GM19372 (cell line): ENCODE measurements around the gene HIGD1A.

Source experiments
- ATAC-seq: cut with Tn5 transposase; IDR thresholded peaks from one replicate; pipeline ENCODE4 v1.9.1; 2021; ENCODE audit warnings: mild to moderate bottlenecking, low read depth, moderate library complexity; ENCODE audit not compliant: unreplicated experiment

HIGD1A gene

DNA sequence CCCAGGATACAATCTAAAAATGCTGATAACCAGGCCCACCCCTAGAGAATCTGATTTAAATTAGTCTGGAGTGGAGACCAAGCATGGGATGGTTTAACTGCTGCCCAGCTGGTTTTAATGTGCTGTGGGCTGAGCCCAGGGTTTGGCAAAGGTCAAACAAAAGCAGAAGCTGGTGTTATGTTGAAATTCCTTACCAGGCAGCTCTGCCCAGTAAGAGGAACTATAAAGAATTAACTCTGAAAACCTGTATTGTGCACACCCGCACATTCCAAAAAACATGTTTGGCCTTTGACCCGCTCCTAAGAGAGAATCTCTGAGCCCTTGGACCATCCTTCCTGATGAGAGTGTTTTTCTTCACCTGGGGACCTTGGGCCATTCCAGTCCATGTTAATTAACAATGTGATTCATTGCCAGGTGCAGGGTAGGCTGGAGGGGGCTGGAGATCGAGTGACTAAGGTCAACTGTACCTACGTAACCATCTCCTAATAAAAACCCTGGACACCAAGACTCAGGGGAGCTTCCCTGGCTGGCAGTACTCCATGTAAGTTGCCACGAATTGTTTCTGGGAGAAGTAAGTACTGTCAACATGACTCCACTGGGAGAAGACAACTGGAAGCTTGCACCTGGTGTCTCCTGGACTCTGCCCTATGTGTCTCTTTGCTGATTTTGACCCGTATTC is 42.1 kb downstream of the HIGD1A start:
- ATAC-seq = no peak

DNA sequence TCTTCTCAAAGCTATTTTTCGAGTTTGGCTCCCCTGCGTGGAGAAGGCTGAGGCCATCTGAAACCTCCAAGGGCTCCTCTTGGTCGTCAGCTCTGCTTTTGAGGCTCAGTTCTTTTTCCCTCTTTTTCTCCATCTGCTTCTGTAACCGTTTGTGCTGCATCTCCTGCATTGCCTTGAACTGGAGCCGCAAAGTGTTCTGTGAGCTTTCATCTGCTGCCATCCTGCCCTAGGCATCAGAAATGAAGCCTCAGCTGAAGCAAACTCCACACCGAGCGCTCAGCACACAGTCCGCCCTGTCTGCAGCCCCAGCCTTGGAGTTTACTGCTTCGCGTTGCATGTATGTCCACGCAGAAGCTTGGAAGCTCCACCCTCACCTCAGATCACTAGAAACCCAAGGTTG is 46.2 kb downstream of the HIGD1A start:
- ATAC-seq = no peak

GRCh38 chr3:42756681-42757213 is 47.5 kb downstream of the HIGD1A start:
- no peak for ATAC-seq

- no peak for ATAC-seq
Measured at GRCh38 chr3:42755681-42756578, 48.4 kb downstream of the HIGD1A start.

DNA sequence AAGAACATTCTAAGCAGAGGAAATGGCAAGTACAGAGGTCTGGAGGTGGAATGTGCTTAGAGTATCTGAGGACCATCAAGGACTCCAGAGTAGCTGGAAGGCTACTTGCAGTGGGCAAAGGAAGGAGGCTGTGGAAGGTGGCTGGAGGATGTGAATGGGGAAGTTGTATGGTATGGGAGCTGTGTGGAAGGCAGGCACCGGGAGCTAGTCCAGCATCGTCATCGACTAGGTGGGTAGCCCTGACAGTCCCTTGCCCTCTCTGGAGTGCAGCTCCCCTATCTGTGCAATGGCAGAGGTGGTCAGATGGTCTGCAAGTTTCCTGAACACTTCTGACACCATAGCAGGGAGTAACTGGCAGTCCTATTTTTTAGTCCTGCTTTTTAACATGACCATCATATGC is 50.5 kb downstream of the HIGD1A start:
- no peak for ATAC-seq

DNA sequence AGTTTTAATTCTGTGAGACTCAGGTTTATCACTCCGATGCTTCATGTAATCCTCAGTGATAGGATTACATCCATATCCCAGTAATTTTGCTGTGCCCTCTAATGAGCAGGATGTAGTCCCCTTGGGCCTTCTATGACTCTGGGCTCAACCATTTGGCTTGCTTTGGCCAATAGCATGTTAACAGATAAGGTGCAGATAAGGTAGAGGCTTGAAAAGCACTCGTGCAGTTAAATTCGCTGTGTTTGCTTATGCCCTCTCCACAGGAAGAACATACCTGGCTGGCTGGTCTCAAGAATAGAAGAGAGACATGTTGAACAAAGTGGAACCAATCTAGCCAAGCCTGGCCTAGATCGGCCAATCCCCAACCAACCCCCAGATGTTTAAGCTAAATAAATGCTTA is 51.3 kb downstream of the HIGD1A start:
- no peak for ATAC-seq

GRCh38 chr3:42752441-42752840 is 51.8 kb downstream of the HIGD1A start:
- ATAC-seq = no peak

- no peak for ATAC-seq
Measured at GRCh38 chr3:42751609-42752008, 52.7 kb downstream of the HIGD1A start.

DNA sequence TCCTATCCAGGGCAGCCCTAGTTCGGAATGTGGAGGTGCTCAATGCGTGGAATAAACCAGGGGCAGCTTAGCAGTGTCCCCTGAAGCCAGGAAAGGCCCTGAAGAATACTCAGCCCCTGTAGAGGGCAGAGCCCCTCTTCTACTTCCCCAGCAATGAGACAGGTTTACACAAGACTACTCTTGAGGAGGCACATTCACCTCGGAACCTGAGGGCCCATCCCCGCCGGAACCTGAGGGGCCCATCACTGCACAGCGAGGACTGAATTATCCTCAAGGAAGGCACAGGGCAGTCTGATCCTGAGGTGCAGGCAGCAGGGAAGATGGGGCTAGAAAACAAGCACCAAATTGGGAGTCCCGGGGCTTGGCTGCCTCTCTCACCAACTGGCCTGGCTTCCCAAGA is 53.5 kb downstream of the HIGD1A start:
- ATAC-seq = no peak

- ATAC-seq = no peak
Measured at GRCh38 chr3:42749753-42750231, 54.5 kb downstream of the HIGD1A start.

DNA sequence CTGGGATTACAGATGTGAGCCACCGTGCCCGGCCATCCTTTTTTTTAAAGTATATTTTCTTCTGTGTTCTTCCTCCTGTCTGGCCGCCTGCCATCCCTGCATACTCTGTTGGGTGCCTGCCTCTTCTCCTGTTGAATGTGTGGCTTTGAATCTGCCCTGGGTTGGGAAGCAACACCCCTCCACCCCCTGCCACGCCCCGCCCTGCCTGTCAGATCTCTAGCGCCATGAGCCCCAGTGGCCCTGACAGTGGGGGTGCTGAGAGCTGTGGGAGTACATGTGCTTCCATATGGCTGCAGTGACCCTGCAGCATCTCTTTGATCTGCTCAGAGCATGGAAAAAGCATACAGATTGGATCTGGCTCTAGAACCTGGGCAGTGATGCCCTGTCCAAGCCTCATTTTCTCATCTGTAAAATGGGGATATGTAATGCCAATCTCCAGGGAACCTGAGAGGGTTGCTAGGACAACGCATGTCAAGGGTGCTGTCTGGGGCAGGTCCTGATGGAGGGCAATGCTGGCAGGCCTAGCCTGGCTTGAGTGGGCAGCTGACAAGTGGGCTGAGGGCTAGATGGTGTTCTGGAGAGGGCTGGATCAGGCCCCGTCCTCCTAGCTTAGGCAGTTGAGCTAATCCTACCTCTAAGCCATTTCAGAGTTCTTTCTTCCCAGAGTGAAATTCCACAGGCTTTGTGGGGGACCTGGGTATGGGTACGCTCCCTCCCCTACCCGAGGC is 55.1 kb downstream of the HIGD1A start:
- no peak for ATAC-seq

DNA sequence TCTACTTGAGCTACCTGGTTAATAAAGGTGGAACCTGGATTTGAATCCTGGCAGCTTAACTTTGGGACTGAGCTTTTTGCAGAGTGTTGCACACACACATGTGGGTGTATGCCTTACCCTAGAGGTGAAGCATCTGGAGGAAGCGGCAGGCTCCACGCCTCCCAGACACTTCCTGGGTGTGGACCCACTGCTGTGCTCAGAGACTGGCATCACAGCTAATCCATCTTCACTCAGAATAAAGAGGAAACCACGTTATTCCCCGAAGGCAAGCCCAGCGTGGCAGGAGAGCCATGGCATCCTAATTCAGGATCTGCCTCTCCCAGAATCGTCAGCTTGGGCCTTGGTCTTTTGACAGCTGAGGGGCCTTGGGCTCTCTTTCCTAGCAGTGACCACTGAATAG is 56.7 kb downstream of the HIGD1A start:
- no peak for ATAC-seq

DNA sequence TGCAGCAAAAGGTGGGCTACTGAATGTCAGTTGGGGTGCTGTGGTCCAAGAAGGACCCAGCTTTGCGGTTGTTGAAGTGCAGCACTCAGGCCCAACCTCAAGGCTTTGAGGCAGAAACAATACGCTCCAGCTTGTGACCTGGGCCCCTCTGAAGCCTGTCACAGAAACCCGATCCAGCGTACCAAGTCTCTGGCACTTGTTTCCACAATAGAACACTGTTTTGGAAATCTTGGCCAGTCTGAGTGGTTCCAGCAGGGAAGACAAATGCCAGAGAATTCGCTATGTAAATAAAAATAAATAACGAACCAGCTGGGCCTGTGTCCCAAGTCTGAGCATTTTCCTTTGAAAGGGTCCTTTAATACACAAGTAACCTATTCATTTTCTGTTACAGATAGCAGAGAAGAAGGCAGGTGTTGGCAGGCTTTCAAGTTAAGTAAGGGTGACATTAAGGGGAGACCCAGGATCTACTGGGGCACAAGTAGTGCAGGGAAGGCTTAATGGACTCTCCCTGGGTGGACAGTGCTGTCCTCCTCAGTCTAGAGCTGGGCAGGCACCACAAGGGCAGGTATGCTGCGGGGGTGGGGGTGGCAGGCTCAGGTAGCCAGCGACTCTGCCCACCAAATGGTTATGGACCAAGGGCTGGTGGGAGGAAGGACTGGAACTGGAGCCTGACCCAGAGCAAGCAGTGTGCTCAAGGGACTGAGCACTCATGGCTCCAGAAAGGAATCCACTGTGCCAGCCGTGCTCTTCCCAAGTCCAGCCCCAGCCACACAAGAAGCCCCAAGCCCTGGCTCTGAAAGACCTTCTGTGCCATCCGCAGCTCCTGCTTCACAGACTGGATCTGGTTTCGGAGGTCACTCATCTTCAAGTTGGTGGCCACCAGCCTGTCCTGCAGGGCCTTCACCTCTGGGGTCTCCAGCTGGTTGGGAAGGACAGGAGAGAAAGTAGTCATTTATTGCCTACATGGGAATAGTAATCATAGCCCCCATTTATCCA is 57.5 kb downstream of the HIGD1A start:
- ATAC-seq = no peak

- no peak for ATAC-seq
Measured at GRCh38 chr3:42745776-42746454, 58.4 kb downstream of the HIGD1A start.

GRCh38 chr3:42745291-42745745 is 59.0 kb downstream of the HIGD1A start:
- ATAC-seq = no peak

DNA sequence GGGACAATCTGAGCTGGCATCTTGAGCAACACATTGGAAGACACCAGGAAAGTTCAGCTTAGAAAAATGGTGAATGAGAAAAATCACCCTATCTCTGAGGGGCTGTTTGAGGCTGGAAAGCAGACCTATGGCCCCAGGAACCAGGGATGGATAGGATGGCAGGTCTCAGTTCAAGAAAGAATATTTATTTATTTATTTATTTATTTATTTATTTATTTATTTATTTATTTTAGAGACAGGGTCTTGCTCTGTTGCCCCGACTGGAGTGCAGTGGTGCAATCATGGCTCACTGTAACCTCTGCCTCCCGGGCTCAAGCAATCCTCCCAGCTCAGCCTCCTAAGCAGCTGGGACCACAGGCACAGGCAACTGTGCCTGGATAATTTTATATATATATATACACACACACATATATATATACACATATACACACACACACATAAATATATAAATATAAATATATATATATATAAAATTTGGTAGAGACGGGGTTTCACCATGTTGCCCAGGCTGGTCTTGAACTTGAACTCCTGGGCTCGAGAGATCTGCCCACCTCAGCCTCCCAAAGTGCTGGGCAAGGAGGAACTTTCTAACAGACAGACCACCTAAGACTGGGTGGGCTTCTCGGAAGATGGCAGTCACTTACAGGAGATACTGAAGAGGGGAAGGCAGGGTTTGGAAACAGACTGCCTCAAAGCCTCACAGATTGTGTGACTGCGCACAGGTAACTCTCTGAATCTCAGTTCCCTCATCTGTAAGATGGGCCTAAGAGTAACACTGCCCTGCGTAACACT is 60.9 kb downstream of the HIGD1A start:
- ATAC-seq = no peak

DNA sequence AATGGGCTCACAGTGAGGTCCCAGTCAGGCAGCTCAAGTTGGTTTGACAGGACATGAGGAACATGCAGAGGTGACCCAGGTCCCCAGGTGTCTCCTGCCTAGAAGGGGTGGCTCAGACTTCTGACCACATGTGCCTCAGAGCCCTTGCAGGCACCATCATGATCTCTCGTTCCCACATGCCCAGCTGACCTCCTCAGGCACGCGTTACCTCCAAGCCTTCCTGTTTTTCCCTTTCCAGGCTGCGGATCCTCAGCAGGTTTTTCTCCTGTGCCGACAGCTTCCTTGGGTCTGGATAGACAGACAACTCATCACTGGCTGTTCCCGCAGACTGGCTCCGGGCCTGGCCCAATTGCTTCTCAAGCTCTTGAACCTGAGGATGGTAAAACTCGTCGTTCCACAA is 61.6 kb downstream of the HIGD1A start:
- no peak for ATAC-seq

GRCh38 chr3:42742259-42742658 is 62.0 kb downstream of the HIGD1A start:
- ATAC-seq = no peak
